K562 (cell line): ENCODE data around the gene CRHR2. TPM values are rescaled to one million over a fixed set of nuclear protein-coding genes. Genes with fewer than 3 reads are reported as not detected.

Experiments
- ATAC-seq: fragments of 200-7000 bp; cut with Tn5 transposase; 3 replicates; pipeline ENCODE4 v1.9.1; 2020; ENCODE audit warnings: moderate library complexity
- BruUV-seq: library from RNA; stranded (reverse); fragments of 400-500 nt; replicated peaks from 2 replicates; lab custom pipeline; 2021; lab: Mats Ljungman, UMichigan
- CTCF ChIA-PET: fragments of 300-600 bp; formaldehyde crosslinking; extraction: SDS; loops from one replicate; lab custom pipeline; 2021; ENCODE audit warnings: low intra/inter-chr PET ratio; lab: Yijun Ruan, JAX
- POLR2A ChIA-PET: fragments of 300-600, 350-650 bp; sonication (Branson Sonifier 250); formaldehyde crosslinking; extraction: SDS; loops from one replicate; lab custom pipeline; 2021; ENCODE audit warnings: antibody characterized with exemption, inconsistent platforms; lab: Yijun Ruan, JAX
- DNase-seq, 4 experiments: peaks; one replicate each; pipeline versions ENCODE4 v3.0.0 to v3.0.0-alpha.2; 2011 to 2018; ENCODE audit warnings: low spot score in 3 of 4, mixed read lengths in 3 of 4; ENCODE audit errors: extremely low read depth in 1 of 4
- FAIRE-seq: peaks from 2 replicates; lab custom pipeline; 2011; peaks lifted over from hg19 to GRCh38; lab: Jason Lieb, UNC
- H2AFZ ChIP-seq: 2 replicates; pipeline ENCODE4 v1.6.0; 2011; ENCODE audit warnings: low read depth, low read length, control low read depth, inconsistent platforms
- H3K27ac ChIP-seq: fragments of 200-600 bp; 3 replicates; pipeline ENCODE4 v1.8.0; 2011; ENCODE audit warnings: low read depth, mild to moderate bottlenecking, control low read depth, inconsistent platforms, low read length, moderate library complexity, mixed read lengths; ENCODE audit errors: extremely low read depth
- H3K27me3 ChIP-seq, 2 experiments: fragments of 300-600 bp in 1 of 2; 2 replicates in 1 of 2; 3 replicates in 1 of 2; pipeline versions ENCODE4 v1.6.0 to v1.8.0; 2011; ENCODE audit warnings: inconsistent platforms in 2 of 2, low read length in 2 of 2, mild to moderate bottlenecking in 1 of 2, mixed read lengths in 1 of 2, moderate library complexity in 1 of 2; ENCODE audit not compliant: control insufficient read depth in 2 of 2, insufficient read depth in 2 of 2
- H3K36me3 ChIP-seq: fragments of 300-600 bp; 3 replicates; pipeline ENCODE4 v1.8.0; 2011; ENCODE audit warnings: mild to moderate bottlenecking, low read length, inconsistent platforms; ENCODE audit not compliant: control insufficient read depth, insufficient read depth
- H3K4me1 ChIP-seq, 2 experiments: fragments of 200-600 bp in 1 of 2; replicated peaks in 1 of 2; 2 replicates in 1 of 2; 3 replicates in 1 of 2; pipeline versions ENCODE4 v1.5.1 to v1.8.0; 2011; ENCODE audit warnings: inconsistent platforms in 2 of 2, low read length in 2 of 2, mild to moderate bottlenecking in 1 of 2, mixed read lengths in 1 of 2, moderate library complexity in 1 of 2; ENCODE audit not compliant: control insufficient read depth in 2 of 2, insufficient read depth in 2 of 2
- H3K4me2 ChIP-seq: 2 replicates; pipeline ENCODE4 v1.6.1; 2011; ENCODE audit warnings: low read length, control low read depth, inconsistent platforms, mixed read lengths; ENCODE audit not compliant: insufficient read depth
- H3K4me3 ChIP-seq: fragments of 200-600 bp; sonication (generic), shearing (Covaris generic); 2 replicates; pipeline ENCODE4 v1.5.1; 2016; ENCODE audit warnings: control low read depth, inconsistent platforms
- H3K79me2 ChIP-seq: fragments of 200-600 bp; 3 replicates; pipeline ENCODE4 v1.8.0; 2011; ENCODE audit warnings: low read length, inconsistent platforms; ENCODE audit not compliant: control insufficient read depth, insufficient read depth
- H3K9ac ChIP-seq, 2 experiments: 2 replicates each; pipeline versions ENCODE4 v1.6.0 to v1.6.1; 2011; ENCODE audit warnings: low read depth in 2 of 2, low read length in 2 of 2, control low read depth in 1 of 2, inconsistent platforms in 1 of 2, mild to moderate bottlenecking in 1 of 2, mixed read lengths in 1 of 2; ENCODE audit not compliant: insufficient read depth in 1 of 2
- H3K9me1 ChIP-seq: one replicate; pipeline ENCODE4 v1.6.0; 2011; ENCODE audit warnings: inconsistent platforms, mild to moderate bottlenecking, low read length, moderate library complexity; ENCODE audit not compliant: control insufficient read depth, insufficient read depth
- H3K9me3 ChIP-seq: replicated peaks from 2 replicates; pipeline ENCODE4 v1.5.1; 2011; ENCODE audit warnings: low read depth, low read length, inconsistent platforms; ENCODE audit not compliant: control insufficient read depth, insufficient read depth
- H4K20me1 ChIP-seq: replicated peaks from 2 replicates; pipeline ENCODE4 v1.6.1; 2011; ENCODE audit warnings: low read length, inconsistent platforms, mixed read lengths; ENCODE audit not compliant: control insufficient read depth, insufficient read depth
- PCBP2 ChIP-seq: fragments of 200-400 bp; formaldehyde crosslinking; IDR thresholded peaks from 2 replicates; pipeline ENCODE4 v1.6.1; 2018; ENCODE audit warnings: low read length, low read depth, mild to moderate bottlenecking, moderate library complexity; ENCODE audit not compliant: poor library complexity, severe bottlenecking
- SP2 ChIP-seq: IDR thresholded peaks from 2 replicates; pipeline ENCODE4 v1.6.1; 2011; ENCODE audit warnings: mild to moderate bottlenecking, low read depth, low read length, moderate library complexity; ENCODE audit not compliant: poor library complexity, severe bottlenecking; ENCODE audit errors: extremely low read depth
- TSHZ1 ChIP-seq: fragments of 250-450 bp; sonication (Bioruptor Pico); IDR thresholded peaks from 2 replicates; pipeline ENCODE4 v1.4.0; 2020; ENCODE audit warnings: mild to moderate bottlenecking, moderate library complexity
- WGBS: fragments of 100-300 bp; shearing (Covaris generic); methylation state at CpG from one replicate; pipeline ENCODE4 v1.1.6; 2016; ENCODE audit warnings: low coverage, mixed read lengths; ENCODE audit not compliant: insufficient coverage; ENCODE audit errors: missing lambda C conversion rate; 5-methylcytosine and 5-hydroxymethylcytosine counted together
- in situ Hi-C: fragments of 300-500 bp; cut with MboI; formaldehyde crosslinking; loops from 4 replicates; pipeline ENCODE4 v1.15.0; 2018; ENCODE audit warnings: inconsistent platforms, mixed read lengths
- intact Hi-C: fragments of 100-400 bp; cut with micrococcal nuclease; formaldehyde crosslinking; loops from 2 replicates; pipeline ENCODE4 v1.14.2; 2022
- polyA plus RNA-seq, 8 experiments: library from polyadenylated mRNA; depleted of rRNA in 4 of 8; stranded (reverse) in 5 of 8; unstranded in 3 of 8; fragments of >200 nt; fragmentation: Nextera tagmentation in 2 of 8; fragmentation: Illumina TruSeq in 1 of 8; extraction: Ambion mirVana in 2 of 8; extraction: Trizol in 1 of 8; gene quantifications; 2 replicates each; pipeline versions ENCODE4 v1.2.1 to v1.2.3, GENCODE V29; 2011 to 2014; ENCODE audit warnings: inconsistent platforms in 1 of 8, missing spikeins in 1 of 8
- total RNA-seq, 7 experiments: library from RNA; depleted of rRNA in 6 of 7; stranded (reverse); fragments of >200 nt in 6 of 7; fragmentation: Illumina TruSeq in 2 of 7; extraction: Trizol in 2 of 7; gene quantifications; 2 replicates each; pipeline versions ENCODE4 v1.2.1 to v1.2.3, GENCODE V29; 2011 to 2021; ENCODE audit warnings: low replicate concordance in 1 of 7
- TF ChIP-seq, protein P1 (sequence below): fragments of 450-650 bp; conservative IDR thresholded peaks from 2 replicates; pipeline ENCODE4 v1.6.1; 2016; ENCODE audit warnings: missing genetic modification characterization, low read depth, mild to moderate bottlenecking, control low read depth, missing compliant biosample characterization

Gene CRHR2
- total and polyA plus RNA-seq, 9 of the 15 experiments (the other 6 are each of a cell fraction or from before 2014, with no cell fraction given), result not detected

GRCh38 chr7:30709549-30709948, 27.3 kb upstream of the CRHR2 start:
- Histone ChIP-seq H3K9me3 (no peaks in the 10 kb centered on the region), H3K79me2 (no peaks in the 10 kb centered on the region), H3K4me1 (peaks cover 2 to 4% of the 10 kb centered on the region in 2 experiments; a peak in 3 of 5 replicates), H3K4me2 (no peak overlapping the region), H3K27ac (no peak overlapping the region), H3K27me3 (peaks cover 18 to 65% of the 10 kb centered on the region in 2 experiments; a peak in 4 of 5 replicates), H2AFZ (no peak overlapping the region), H3K9ac (no peak overlapping the region; a peak in 1 of 4 replicates), H3K36me3 (no peaks in the 10 kb centered on the region), H4K20me1 (0 out of 2 replicates have a peak, but pooled peaks cover 2% of the 10 kb centered on the region), H3K4me3 (no peak overlapping the region), H3K9me1 (no peaks in the 10 kb centered on the region)
- ATAC-seq (no peak), DNase-seq (no peak), FAIRE-seq (no peak)
- 0% methylated on average over 6 of the region's 6 CpGs for WGBS
- ChIA-PET POLR2A (interaction anchor here (0.9 to 2.2 kb wide), 5 partner anchors 9 to 87 kb away, joined by 3 to 6 read pairs (median 3); no protein-coding TSS in a partner anchor), CTCF (no interaction called here)
- no TSS peak for BruUV-seq
- TF ChIP-seq TSHZ1 (CRISPR knock-in tag) (no peak), SP2 (peak; percentile 17), PCBP2 (no peak)
- TF ChIP-seq, protein P1, sequence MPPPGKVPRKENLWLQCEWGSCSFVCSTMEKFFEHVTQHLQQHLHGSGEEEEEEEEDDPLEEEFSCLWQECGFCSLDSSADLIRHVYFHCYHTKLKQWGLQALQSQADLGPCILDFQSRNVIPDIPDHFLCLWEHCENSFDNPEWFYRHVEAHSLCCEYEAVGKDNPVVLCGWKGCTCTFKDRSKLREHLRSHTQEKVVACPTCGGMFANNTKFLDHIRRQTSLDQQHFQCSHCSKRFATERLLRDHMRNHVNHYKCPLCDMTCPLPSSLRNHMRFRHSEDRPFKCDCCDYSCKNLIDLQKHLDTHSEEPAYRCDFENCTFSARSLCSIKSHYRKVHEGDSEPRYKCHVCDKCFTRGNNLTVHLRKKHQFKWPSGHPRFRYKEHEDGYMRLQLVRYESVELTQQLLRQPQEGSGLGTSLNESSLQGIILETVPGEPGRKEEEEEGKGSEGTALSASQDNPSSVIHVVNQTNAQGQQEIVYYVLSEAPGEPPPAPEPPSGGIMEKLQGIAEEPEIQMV, result no peak
- intact Hi-C loops (no loop called here), in situ Hi-C loops (no loop called here)
